Esophagus muscularis mucosa (tissue), 4 donors: ENCODE results near the gene PSMD11.

ENCODE experiments used
- CTCF ChIP-seq, 3 experiments: fragments of 200-600 bp in 2 of 3; fragments of 450-650 bp in 1 of 3; sonication (generic) in 2 of 3; IDR thresholded peaks; one replicate each; pipeline ENCODE4 v1.5.1; 2017 to 2019; ENCODE audit warnings: antibody characterized with exemption in 3 of 3, mild to moderate bottlenecking in 2 of 3, moderate library complexity in 1 of 3
- EP300 ChIP-seq: sonication (generic); formaldehyde crosslinking; IDR thresholded peaks from one replicate; pipeline ENCODE4 v1.6.1; 2017; ENCODE audit warnings: antibody characterized with exemption
- POLR2A ChIP-seq: fragments of 450-650 bp; IDR thresholded peaks from one replicate; pipeline ENCODE4 v1.6.1; 2017; ENCODE audit warnings: antibody characterized with exemption, moderate library complexity, mild to moderate bottlenecking, low read depth
- POLR2AphosphoS5 ChIP-seq, 2 donors: sonication (generic); formaldehyde crosslinking; IDR thresholded peaks; one replicate each; pipeline ENCODE4 v1.6.1; 2017; ENCODE audit warnings: antibody characterized with exemption in 2 of 2

GRCh38 chr17:32443827-32444300 lies 446 bp upstream of the PSMD11 start:
- TF ChIP-seq CTCF (IDR thresholded peaks at IDR 0.05) = peak in 1 of 3 experiments; percentile 88
- TF ChIP-seq POLR2A = no peak
- no peak for TF ChIP-seq EP300
- TF ChIP-seq POLR2AphosphoS5 (IDR thresholded peaks at IDR 0.05) = no peak
